ENCODE results near the gene NOPCHAP1.
A peak's percentile ranks its signal among the peaks of the same experiment; 100 is the strongest.
"Not testable (repeated sequence)": the region's sequence is repeated elsewhere in the genome, so short reads cannot be mapped to it uniquely, and the experiment has no call there.

NOPCHAP1 gene

GRCh38 chr12:104977688-104978087 is 8.4 kb upstream of the NOPCHAP1 start:
- not testable (repeated sequence) for H3K9me3 Mint-ChIP-seq; H3K36me3 Mint-ChIP-seq (ENCODE audit: low read depth); H3K27ac Mint-ChIP-seq; H3K27me3 Mint-ChIP-seq; H3K4me3 Mint-ChIP-seq
- peaks cover 12% of the 10 kb centered on the region for H3K4me1 Mint-ChIP-seq (ENCODE audit: low read depth)

DNA sequence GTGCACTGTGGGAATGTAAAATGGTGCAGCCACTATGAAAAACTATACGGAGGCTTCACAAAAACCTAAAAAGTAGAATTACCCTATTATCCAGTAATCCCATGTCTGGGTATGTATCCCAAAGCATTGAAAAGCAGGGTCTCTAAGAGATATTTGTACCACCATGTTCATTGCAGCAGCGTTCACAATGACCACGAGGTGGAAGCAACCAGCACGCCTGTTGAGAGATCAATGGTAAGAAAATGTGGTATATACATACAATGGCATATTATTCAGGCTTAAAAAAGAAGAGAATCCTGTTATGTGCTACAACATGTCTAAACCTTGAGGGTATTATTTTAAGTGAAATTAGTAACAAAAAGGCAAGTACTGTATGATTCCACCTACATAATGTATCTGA is 910 bp upstream of the NOPCHAP1 start:
- peaks cover 41% of the 10 kb centered on the region for H3K4me1 Mint-ChIP-seq (ENCODE audit: low read depth)
- H3K27me3 Mint-ChIP-seq, result peaks cover 4% of the 10 kb centered on the region
- no peak overlapping the region for H3K27ac Mint-ChIP-seq
- peaks cover 30% of the 10 kb centered on the region for H3K36me3 Mint-ChIP-seq (ENCODE audit: low read depth)
- peak overlapping the region; percentile 90 for H3K4me3 Mint-ChIP-seq
- H3K9me3 Mint-ChIP-seq, result no peaks in the 10 kb centered on the region

GRCh38 chr12:104990950-104991349 is 4.8 kb downstream of the NOPCHAP1 start:
- H3K36me3 Mint-ChIP-seq (ENCODE audit: low read depth), result peaks cover 81% of the 10 kb centered on the region
- H3K27me3 Mint-ChIP-seq, result no peaks in the 10 kb centered on the region
- H3K9me3 Mint-ChIP-seq, result no peaks in the 10 kb centered on the region
- H3K27ac Mint-ChIP-seq, result no peak overlapping the region
- H3K4me3 Mint-ChIP-seq, result no peak overlapping the region
- peaks cover 47% of the 10 kb centered on the region for H3K4me1 Mint-ChIP-seq (ENCODE audit: low read depth)

DNA sequence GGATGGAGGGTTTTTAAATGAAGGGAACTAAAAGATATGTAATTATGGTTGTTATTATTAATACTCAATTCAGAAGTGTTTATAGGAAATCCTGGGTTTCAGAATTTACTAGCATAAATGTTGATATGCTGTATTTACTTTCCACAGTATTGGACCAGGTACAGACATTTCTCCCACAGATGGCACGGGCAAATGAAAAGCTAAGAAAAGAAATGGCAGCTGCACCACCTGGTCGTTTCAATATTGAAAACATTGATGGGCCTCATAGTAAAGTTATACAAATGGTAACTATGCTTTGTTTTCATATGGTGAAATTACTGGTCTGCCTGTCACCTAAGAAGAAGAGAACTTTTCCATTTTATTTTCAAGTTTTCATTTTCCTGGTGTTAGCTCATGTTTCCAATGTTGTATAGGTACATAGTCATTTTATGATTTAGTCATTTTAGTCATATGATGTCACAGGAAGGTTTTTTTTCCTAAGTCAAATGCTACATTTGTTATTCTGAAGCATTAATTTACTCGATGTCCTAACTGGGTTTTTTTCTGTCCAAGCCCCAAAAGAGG is 5.5 kb downstream of the NOPCHAP1 start:
- no peak overlapping the region for H3K27ac Mint-ChIP-seq
- no peaks in the 10 kb centered on the region for H3K27me3 Mint-ChIP-seq
- no peaks in the 10 kb centered on the region for H3K9me3 Mint-ChIP-seq
- no peak overlapping the region for H3K4me3 Mint-ChIP-seq
- H3K4me1 Mint-ChIP-seq (ENCODE audit: low read depth), result peaks cover 45% of the 10 kb centered on the region
- H3K36me3 Mint-ChIP-seq (ENCODE audit: low read depth), result peaks cover 84% of the 10 kb centered on the region

GRCh38 chr12:104994336-104994735 is 8.2 kb downstream of the NOPCHAP1 start:
- H3K4me1 Mint-ChIP-seq (ENCODE audit: low read depth), result peaks cover 20% of the 10 kb centered on the region
- no peak overlapping the region for H3K4me3 Mint-ChIP-seq
- H3K27me3 Mint-ChIP-seq, result no peaks in the 10 kb centered on the region
- no peaks in the 10 kb centered on the region for H3K9me3 Mint-ChIP-seq
- H3K27ac Mint-ChIP-seq, result no peak overlapping the region
- H3K36me3 Mint-ChIP-seq (ENCODE audit: low read depth), result peaks cover 89% of the 10 kb centered on the region

DNA sequence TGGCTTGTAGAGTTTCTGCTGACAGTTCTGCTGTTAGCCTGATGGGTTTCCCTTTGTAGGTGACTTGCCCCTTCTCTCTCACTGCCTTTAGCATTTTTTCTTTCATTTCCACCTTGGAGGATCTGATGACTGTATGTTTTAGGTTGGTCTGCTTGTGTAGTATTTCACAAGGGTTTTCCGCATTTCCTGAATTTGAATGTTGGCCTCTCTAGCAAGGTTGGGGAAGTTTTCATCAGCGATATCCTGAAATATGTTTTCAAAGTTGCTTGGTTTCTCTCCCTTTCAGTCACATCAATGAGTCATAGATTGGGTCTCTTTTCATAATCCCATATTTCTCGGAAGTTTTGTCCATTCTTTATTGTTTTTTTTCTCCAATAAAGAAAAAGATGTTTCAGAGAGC is 11.4 kb downstream of the NOPCHAP1 start:
- peaks cover 8% of the 10 kb centered on the region for H3K9me3 Mint-ChIP-seq
- no peaks in the 10 kb centered on the region for H3K4me1 Mint-ChIP-seq (ENCODE audit: low read depth)
- no peak overlapping the region for H3K4me3 Mint-ChIP-seq
- H3K36me3 Mint-ChIP-seq (ENCODE audit: low read depth), result peaks cover 89% of the 10 kb centered on the region
- H3K27ac Mint-ChIP-seq, result no peak overlapping the region
- no peaks in the 10 kb centered on the region for H3K27me3 Mint-ChIP-seq

DNA sequence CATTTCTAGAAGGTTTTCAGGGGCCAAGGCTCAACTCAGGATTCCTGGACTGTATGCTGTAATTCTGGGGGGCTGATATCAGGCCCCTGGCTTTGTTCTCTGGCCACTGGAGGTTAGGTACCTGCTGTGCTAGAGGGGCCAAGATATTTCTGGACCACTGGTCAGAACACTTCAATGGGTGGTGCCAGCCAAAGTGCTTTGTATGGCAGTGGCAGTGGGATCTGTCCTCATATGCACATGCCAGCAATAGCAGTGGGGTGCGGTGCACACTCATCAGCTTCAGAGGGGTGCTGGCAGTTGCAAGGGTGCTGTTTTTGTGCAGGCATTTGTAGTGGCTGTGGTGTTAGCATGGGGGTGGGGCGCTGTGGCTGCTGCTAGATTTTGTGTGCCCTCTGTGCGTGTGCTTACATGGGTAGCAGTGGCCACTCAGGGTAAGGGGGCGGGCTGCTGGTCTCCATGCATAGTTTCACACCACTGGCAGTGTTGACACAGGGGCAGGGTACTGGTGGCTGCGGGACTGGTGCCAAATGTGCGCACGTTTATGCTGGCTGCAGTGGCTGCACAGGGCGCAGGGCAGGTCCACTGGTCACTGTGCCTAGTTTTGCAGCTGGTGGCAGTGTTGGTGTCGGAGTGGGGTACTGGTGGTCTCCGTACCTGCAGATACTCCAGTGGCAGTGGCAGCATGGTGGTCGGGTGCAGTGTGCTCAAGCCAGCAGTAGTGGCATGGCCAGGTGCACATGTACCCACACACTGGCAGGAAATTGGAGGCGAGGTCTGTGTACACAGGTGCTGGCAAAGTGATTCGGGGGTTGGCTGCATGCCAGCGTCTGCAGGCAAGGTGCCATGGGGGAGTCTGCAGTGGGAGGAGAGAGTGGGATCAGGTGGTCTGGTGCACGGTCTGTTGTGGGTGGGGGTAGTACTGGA is 12.6 kb downstream of the NOPCHAP1 start:
- H3K27me3 Mint-ChIP-seq, result no peaks in the 10 kb centered on the region
- H3K27ac Mint-ChIP-seq, result no peak overlapping the region
- peaks cover 88% of the 10 kb centered on the region for H3K36me3 Mint-ChIP-seq (ENCODE audit: low read depth)
- H3K4me3 Mint-ChIP-seq, result no peak overlapping the region
- H3K9me3 Mint-ChIP-seq, result peaks cover 8% of the 10 kb centered on the region
- H3K4me1 Mint-ChIP-seq (ENCODE audit: low read depth), result no peaks in the 10 kb centered on the region

- no peak overlapping the region for H3K4me3 Mint-ChIP-seq
- peaks cover 8% of the 10 kb centered on the region for H3K9me3 Mint-ChIP-seq
- H3K27ac Mint-ChIP-seq, result no peak overlapping the region
- no peaks in the 10 kb centered on the region for H3K4me1 Mint-ChIP-seq (ENCODE audit: low read depth)
- H3K36me3 Mint-ChIP-seq (ENCODE audit: low read depth), result peaks cover 88% of the 10 kb centered on the region
- no peaks in the 10 kb centered on the region for H3K27me3 Mint-ChIP-seq
Measured at GRCh38 chr12:104999347-104999685, 13.2 kb downstream of the NOPCHAP1 start.

GRCh38 chr12:105001476-105001875 is 15.4 kb downstream of the NOPCHAP1 start:
- Mint-ChIP-seq H3K27me3 (no peaks in the 10 kb centered on the region), H3K9me3 (peaks cover 8% of the 10 kb centered on the region), H3K36me3 (ENCODE audit: low read depth) (peaks cover 93% of the 10 kb centered on the region), H3K27ac (no peak overlapping the region), H3K4me3 (no peak overlapping the region), H3K4me1 (ENCODE audit: low read depth) (no peaks in the 10 kb centered on the region)

- Mint-ChIP-seq H3K36me3 (ENCODE audit: low read depth) (peaks cover 74% of the 10 kb centered on the region), H3K4me3 (no peak overlapping the region), H3K27ac (no peak overlapping the region), H3K9me3 (peaks cover 10% of the 10 kb centered on the region), H3K27me3 (no peaks in the 10 kb centered on the region), H3K4me1 (ENCODE audit: low read depth) (no peaks in the 10 kb centered on the region)
Measured at GRCh38 chr12:105013892-105014291, 27.8 kb downstream of the NOPCHAP1 start.

DNA sequence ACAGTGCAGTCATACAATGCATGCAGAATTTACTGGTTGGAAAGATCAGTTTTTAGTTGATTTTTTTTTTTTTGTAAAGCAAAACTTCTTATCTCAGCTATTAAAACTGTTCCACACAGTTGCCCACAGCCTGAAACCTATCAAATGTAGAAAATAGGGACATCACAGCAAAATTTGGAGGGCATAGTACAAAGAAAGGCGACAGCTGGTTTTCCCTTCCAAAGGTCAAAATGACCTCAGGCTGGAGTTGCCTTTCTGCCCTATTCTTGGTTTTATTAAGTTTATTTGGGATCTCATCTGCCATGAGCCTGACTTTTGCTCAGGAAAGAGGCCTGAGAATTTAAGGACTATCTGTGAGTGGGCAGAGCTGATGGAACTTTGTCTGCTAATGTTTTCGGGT is 28.5 kb downstream of the NOPCHAP1 start:
- Mint-ChIP-seq H3K4me1 (ENCODE audit: low read depth) (no peaks in the 10 kb centered on the region), H3K27ac (no peak overlapping the region), H3K9me3 (peaks cover 10% of the 10 kb centered on the region), H3K4me3 (no peak overlapping the region), H3K27me3 (no peaks in the 10 kb centered on the region), H3K36me3 (ENCODE audit: low read depth) (peaks cover 67% of the 10 kb centered on the region)

DNA sequence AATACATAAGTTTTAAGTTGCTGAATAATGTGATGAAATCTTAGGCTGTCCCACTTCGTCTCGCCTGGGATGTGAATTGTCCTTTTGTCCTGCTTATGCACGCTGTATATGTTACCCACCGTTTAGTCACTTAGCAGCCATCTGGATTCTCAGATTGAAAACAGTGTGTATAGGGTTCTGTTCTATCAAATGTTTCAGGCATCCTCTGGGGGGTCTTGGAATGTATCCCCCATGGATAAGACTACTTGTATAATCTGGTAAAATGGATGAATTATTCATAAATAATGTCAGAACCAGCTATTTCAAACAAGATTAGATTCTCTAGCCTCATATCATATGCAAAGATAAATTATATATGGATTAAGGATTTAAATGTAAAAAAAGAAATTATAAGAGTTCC is 29.4 kb downstream of the NOPCHAP1 start:
- no peak overlapping the region for H3K27ac Mint-ChIP-seq
- H3K4me1 Mint-ChIP-seq (ENCODE audit: low read depth), result no peaks in the 10 kb centered on the region
- no peak overlapping the region for H3K4me3 Mint-ChIP-seq
- H3K9me3 Mint-ChIP-seq, result peaks cover 4% of the 10 kb centered on the region
- H3K27me3 Mint-ChIP-seq, result no peaks in the 10 kb centered on the region
- H3K36me3 Mint-ChIP-seq (ENCODE audit: low read depth), result peaks cover 57% of the 10 kb centered on the region

- no peaks in the 10 kb centered on the region for H3K27me3 Mint-ChIP-seq
- peaks cover 40% of the 10 kb centered on the region for H3K36me3 Mint-ChIP-seq (ENCODE audit: low read depth)
- H3K27ac Mint-ChIP-seq, result no peak overlapping the region
- no peak overlapping the region for H3K4me3 Mint-ChIP-seq
- H3K4me1 Mint-ChIP-seq (ENCODE audit: low read depth), result no peaks in the 10 kb centered on the region
- H3K9me3 Mint-ChIP-seq, result no peaks in the 10 kb centered on the region
Measured at GRCh38 chr12:105018012-105018411, 31.9 kb downstream of the NOPCHAP1 start.

- no peaks in the 10 kb centered on the region for H3K9me3 Mint-ChIP-seq
- H3K36me3 Mint-ChIP-seq (ENCODE audit: low read depth), result peaks cover 41% of the 10 kb centered on the region
- H3K4me1 Mint-ChIP-seq (ENCODE audit: low read depth), result no peaks in the 10 kb centered on the region
- no peaks in the 10 kb centered on the region for H3K27me3 Mint-ChIP-seq
- H3K4me3 Mint-ChIP-seq, result no peak overlapping the region
- no peak overlapping the region for H3K27ac Mint-ChIP-seq
Measured at GRCh38 chr12:105018776-105019175, 32.7 kb downstream of the NOPCHAP1 start.

DNA sequence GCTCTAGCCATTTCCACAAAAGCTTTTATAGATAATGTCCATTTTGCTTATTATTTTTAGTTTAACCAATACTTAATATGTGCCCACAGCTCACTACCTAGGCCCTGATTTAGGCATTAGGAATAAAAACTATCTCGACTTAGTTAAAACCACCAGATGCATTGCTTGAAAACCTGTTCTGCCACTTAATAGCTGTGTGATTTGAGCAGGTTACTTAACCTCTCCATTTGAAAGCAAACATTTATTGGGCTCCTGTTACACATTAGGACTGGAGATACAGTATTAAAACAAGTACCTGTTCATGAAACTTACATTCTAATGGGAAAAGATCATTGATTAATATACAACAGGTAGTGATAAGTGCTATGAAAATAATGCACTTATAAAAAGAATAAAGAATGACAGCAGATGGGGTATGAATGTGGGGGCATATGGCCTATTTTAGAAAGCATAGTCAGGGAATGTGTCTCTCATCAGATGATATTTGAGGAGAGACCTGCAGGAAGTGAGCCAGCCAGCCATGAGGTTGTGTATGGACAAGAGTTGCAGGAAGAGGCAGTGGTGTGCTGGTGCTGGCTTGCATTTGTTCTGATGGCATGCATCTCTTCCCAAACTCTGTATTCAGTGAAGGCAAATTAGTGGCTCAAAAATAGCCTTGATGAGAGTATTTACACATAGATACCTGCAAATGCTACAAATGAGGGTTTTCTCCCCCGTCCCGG is 34.3 kb downstream of the NOPCHAP1 start:
- no peak overlapping the region for H3K27ac Mint-ChIP-seq
- peaks cover 30% of the 10 kb centered on the region for H3K36me3 Mint-ChIP-seq (ENCODE audit: low read depth)
- H3K27me3 Mint-ChIP-seq, result no peaks in the 10 kb centered on the region
- no peaks in the 10 kb centered on the region for H3K4me1 Mint-ChIP-seq (ENCODE audit: low read depth)
- H3K9me3 Mint-ChIP-seq, result no peaks in the 10 kb centered on the region
- H3K4me3 Mint-ChIP-seq, result no peak overlapping the region

Data from stimulated activated naive CD8-positive, alpha-beta T cell treated with anti-CD3 and anti-CD28 coated beads, Interleukin-15, Interleukin-2, amounts not matched to agents 100 ng/mL and 50 ng/mL, for 24 hours (primary cell).